OCI-LY3 (cell line): ENCODE data around the gene THAP8.

ENCODE experiments used
- EZH2phosphoT487 ChIP-seq: fragments of 200-600 bp; shearing (Covaris generic); IDR thresholded peaks from 2 replicates; pipeline ENCODE4 v1.6.1; 2018; ENCODE audit warnings: antibody characterized with exemption, mixed run types, low read depth
- TF ChIP-seq, protein P1 (sequence below): fragments of 200-600, 300-600 bp; sonication (generic); IDR thresholded peaks from 2 replicates; pipeline ENCODE4 v1.5.1; 2014; ENCODE audit warnings: antibody characterized with exemption, low read length, low read depth

DNA sequence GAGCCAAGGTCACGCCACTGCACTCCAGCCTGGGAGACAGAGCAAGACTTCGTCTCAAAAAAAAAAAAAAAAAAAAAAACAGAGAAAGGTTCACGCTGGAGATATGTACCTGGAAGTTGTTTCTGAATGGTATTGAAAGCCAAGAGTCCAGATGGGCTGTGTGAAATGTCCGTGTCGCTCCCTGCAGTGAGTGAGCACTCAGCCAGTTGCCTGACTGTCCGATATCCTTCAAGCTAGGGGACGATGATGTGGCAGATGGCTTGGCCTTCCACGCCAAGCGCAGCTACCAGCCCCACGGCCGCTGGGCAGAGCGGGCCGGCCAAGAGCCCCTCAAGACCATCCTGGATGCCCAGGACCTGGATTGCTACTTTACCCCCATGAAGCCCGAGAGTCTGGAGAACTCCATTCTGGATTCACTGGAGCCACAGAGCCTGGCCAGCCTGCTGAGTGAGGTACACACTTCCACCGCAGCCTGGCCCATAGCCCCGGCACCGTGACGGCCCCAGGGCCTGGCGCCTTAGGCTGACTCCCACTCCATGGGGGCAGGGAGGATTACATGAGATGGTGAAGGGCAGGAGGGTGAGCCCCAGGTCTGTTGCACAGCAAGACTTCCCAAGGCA, 45.2 kb upstream of the THAP8 start:
- TF ChIP-seq, protein P1, sequence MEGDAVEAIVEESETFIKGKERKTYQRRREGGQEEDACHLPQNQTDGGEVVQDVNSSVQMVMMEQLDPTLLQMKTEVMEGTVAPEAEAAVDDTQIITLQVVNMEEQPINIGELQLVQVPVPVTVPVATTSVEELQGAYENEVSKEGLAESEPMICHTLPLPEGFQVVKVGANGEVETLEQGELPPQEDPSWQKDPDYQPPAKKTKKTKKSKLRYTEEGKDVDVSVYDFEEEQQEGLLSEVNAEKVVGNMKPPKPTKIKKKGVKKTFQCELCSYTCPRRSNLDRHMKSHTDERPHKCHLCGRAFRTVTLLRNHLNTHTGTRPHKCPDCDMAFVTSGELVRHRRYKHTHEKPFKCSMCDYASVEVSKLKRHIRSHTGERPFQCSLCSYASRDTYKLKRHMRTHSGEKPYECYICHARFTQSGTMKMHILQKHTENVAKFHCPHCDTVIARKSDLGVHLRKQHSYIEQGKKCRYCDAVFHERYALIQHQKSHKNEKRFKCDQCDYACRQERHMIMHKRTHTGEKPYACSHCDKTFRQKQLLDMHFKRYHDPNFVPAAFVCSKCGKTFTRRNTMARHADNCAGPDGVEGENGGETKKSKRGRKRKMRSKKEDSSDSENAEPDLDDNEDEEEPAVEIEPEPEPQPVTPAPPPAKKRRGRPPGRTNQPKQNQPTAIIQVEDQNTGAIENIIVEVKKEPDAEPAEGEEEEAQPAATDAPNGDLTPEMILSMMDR: no peak
- TF ChIP-seq EZH2phosphoT487: no peak
